Right lobe of liver (tissue), 6 donors: Measurements from ENCODE around the gene FBXO44. TPM values are rescaled to one million over a fixed set of nuclear protein-coding genes. Genes with fewer than 3 reads are reported as not detected.

Experiments used
- ATAC-seq, 4 donors: fragments of 200-7000 bp; cut with Tn5 transposase; one replicate each; pipeline ENCODE4 v1.9.1; 2020; ENCODE audit warnings: mild to moderate bottlenecking in 4 of 4, moderate library complexity in 4 of 4
- DNase-seq, 3 donors: peaks; one replicate each; pipeline ENCODE4 v3.0.0-alpha.2; 2020
- H3K27ac ChIP-seq, 3 donors: fragments of 200-600 bp; one replicate each; pipeline ENCODE4 v1.8.0; 2022
- H3K27me3 ChIP-seq, 2 donors: fragments of 200-600 bp; one replicate each; pipeline ENCODE4 v1.8.0; 2022
- H3K36me3 ChIP-seq, 4 donors: fragments of 200-600 bp; sonication (generic) in 1 of 4; one replicate each; pipeline versions ENCODE4 v1.5.1 to v1.8.0; 2017 to 2022; ENCODE audit warnings: control low read depth in 1 of 4
- H3K4me1 ChIP-seq, 4 donors: fragments of 200-600 bp; sonication (generic) in 1 of 4; one replicate each; pipeline versions ENCODE4 v1.5.1 to v1.8.0; 2017 to 2022; ENCODE audit warnings: control low read depth in 1 of 4
- H3K4me3 ChIP-seq, 3 donors: fragments of 200-600 bp; one replicate each; pipeline ENCODE4 v1.8.0; 2022
- H3K9me3 ChIP-seq, 4 donors: fragments of 200-600 bp; sonication (generic) in 1 of 4; one replicate each; pipeline versions ENCODE4 v1.5.1 to v1.8.0; 2017 to 2022; ENCODE audit warnings: control low read depth in 1 of 4
- POLR2A ChIP-seq: fragments of 450-650 bp; IDR thresholded peaks from one replicate; pipeline ENCODE4 v1.6.1; 2017; ENCODE audit warnings: antibody characterized with exemption, mild to moderate bottlenecking
- WGBS: methylation state at CpG from one replicate; pipeline ENCODE4 v1.1.6; 2018; ENCODE audit warnings: low coverage, low lambda C conversion rate; ENCODE audit not compliant: insufficient coverage; ENCODE audit errors: missing lambda C conversion rate; 5-methylcytosine and 5-hydroxymethylcytosine counted together
- intact Hi-C, 2 donors: fragments of 100-400 bp; cut with DNase I; formaldehyde crosslinking; loops; one replicate each; pipeline versions ENCODE4 v1.11.2 to v1.14.1; 2022
- total RNA-seq, 6 experiments: library from RNA; depleted of rRNA in 2 of 6; stranded (reverse); fragments of >200 nt in 2 of 6; fragmentation: NEBNext Ultra II Directional in 3 of 6; extraction: Animal tissue kit (Norgen Biotek cat#: 25700) in 3 of 6; gene quantifications; one replicate each; pipeline versions ENCODE4 v1.1.0 to v1.2.4, GENCODE V29; 2016 to 2023
- TF ChIP-seq, protein P1 (sequence below), 4 donors: fragments of 200-600 bp in 3 of 4; fragments of 450-650 bp in 1 of 4; IDR thresholded peaks; one replicate each; pipeline versions ENCODE4 v1.5.1 to v1.8.0; 2016 to 2022; ENCODE audit warnings: antibody characterized with exemption in 4 of 4, mild to moderate bottlenecking in 2 of 4
- donor health status: DM: no; HTN: yes; CAD: no.
- donor health status: DM: no; HTN: no; CAD: no.
- donor health status: DM: no; HTN: no; CAD: no.
- donor health status: DM: no; HTN: yes; CAD: no.
- donor health status: DM: no; HTN: yes; CAD: no.

The FBXO44 gene
- total RNA-seq, 6 experiments from 2014 or later = 8.7 to 15.3 (median 10.5) TPM

- Histone ChIP-seq H3K4me3 (no peak overlapping the region), H3K9me3 (no peaks in the 10 kb centered on the region), H3K27me3 (no peaks in the 10 kb centered on the region), H3K36me3 (no peaks in the 10 kb centered on the region), H3K4me1 (no peaks in the 10 kb centered on the region), H3K27ac (no peak overlapping the region)
- no peak for DNase-seq
- intact Hi-C loops = no loop called here
- no peak for TF ChIP-seq POLR2A
- TF ChIP-seq, protein P1, sequence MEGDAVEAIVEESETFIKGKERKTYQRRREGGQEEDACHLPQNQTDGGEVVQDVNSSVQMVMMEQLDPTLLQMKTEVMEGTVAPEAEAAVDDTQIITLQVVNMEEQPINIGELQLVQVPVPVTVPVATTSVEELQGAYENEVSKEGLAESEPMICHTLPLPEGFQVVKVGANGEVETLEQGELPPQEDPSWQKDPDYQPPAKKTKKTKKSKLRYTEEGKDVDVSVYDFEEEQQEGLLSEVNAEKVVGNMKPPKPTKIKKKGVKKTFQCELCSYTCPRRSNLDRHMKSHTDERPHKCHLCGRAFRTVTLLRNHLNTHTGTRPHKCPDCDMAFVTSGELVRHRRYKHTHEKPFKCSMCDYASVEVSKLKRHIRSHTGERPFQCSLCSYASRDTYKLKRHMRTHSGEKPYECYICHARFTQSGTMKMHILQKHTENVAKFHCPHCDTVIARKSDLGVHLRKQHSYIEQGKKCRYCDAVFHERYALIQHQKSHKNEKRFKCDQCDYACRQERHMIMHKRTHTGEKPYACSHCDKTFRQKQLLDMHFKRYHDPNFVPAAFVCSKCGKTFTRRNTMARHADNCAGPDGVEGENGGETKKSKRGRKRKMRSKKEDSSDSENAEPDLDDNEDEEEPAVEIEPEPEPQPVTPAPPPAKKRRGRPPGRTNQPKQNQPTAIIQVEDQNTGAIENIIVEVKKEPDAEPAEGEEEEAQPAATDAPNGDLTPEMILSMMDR (IDR thresholded peaks at IDR 0.05) = no peak
- ATAC-seq = no peak
- WGBS = 78% methylated on average over 2 of the region's 2 CpGs
Observed at GRCh38 chr1:11617741-11618140, 36.9 kb upstream of the FBXO44 start.

- Histone ChIP-seq H3K27me3 (no peaks in the 10 kb centered on the region), H3K36me3 (no peaks in the 10 kb centered on the region), H3K27ac (no peak overlapping the region), H3K4me3 (no peak overlapping the region), H3K9me3 (no peaks in the 10 kb centered on the region), H3K4me1 (no peaks in the 10 kb centered on the region)
- no peak for TF ChIP-seq POLR2A
- TF ChIP-seq, protein P1 (IDR thresholded peaks at IDR 0.05) = no peak
- DNase-seq (no peak), ATAC-seq (no peak)
- WGBS = 69% methylated on average over 9 of the region's 12 CpGs
- intact Hi-C loops = no loop called here
Observed at GRCh38 chr1:11620405-11620804, 34.3 kb upstream of the FBXO44 start.

- no peak overlapping the region for H3K27ac ChIP-seq
- no peaks in the 10 kb centered on the region for H3K36me3 ChIP-seq
- intact Hi-C loops = no loop called here
- TF ChIP-seq, protein P1 (IDR thresholded peaks at IDR 0.05) = no peak
- no peak for TF ChIP-seq POLR2A
- no peaks in the 10 kb centered on the region for H3K4me1 ChIP-seq
- H3K9me3 ChIP-seq = no peaks in the 10 kb centered on the region
- WGBS = 98% methylated on average over 5 of the region's 5 CpGs
- no peak overlapping the region for H3K4me3 ChIP-seq
- no peaks in the 10 kb centered on the region for H3K27me3 ChIP-seq
- ATAC-seq = no peak
- no peak for DNase-seq
Observed at GRCh38 chr1:11620924-11621323, 33.8 kb upstream of the FBXO44 start.

GRCh38 chr1:11622398-11622797 lies 32.3 kb upstream of the FBXO44 start:
- Histone ChIP-seq H3K4me3 (no peak overlapping the region), H3K9me3 (no peaks in the 10 kb centered on the region), H3K36me3 (no peaks in the 10 kb centered on the region), H3K27me3 (no peaks in the 10 kb centered on the region), H3K27ac (no peak overlapping the region), H3K4me1 (no peaks in the 10 kb centered on the region)
- no peak for ATAC-seq
- no peak for DNase-seq
- intact Hi-C loops = no loop called here
- TF ChIP-seq, protein P1 (IDR thresholded peaks at IDR 0.05) = no peak
- TF ChIP-seq POLR2A = no peak
- WGBS = 53% methylated on average over 3 of the region's 3 CpGs

DNA sequence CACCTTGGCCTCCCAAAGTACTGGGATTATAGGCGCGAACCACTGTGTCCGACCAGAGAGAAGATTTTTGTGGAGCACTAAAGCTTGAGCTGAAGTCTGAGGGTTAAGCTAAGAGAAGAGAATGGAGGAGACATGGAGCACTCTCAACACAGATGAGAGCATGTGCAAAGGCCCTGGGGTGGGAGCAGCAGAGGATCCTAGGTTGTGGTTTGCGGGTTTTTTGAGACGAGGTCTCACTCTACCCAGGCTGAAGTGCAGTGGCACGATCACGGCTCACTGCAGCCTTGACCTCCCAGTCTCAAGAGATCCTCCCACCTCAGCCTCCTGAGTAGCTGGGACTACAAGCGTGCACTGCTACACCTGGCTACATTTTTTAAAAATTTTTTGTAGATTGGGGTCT lies 31.0 kb upstream of the FBXO44 start:
- ATAC-seq (no peak), DNase-seq (no peak)
- 66% methylated on average over 4 of the region's 8 CpGs for WGBS
- no peaks in the 10 kb centered on the region for H3K27me3 ChIP-seq
- no peak overlapping the region for H3K4me3 ChIP-seq
- H3K9me3 ChIP-seq = no peaks in the 10 kb centered on the region
- TF ChIP-seq POLR2A = no peak
- TF ChIP-seq, protein P1 (IDR thresholded peaks at IDR 0.05) = no peak
- intact Hi-C loops = no loop called here
- no peak overlapping the region for H3K27ac ChIP-seq
- no peaks in the 10 kb centered on the region for H3K4me1 ChIP-seq
- no peaks in the 10 kb centered on the region for H3K36me3 ChIP-seq
